ENCODE data around the gene HS3ST3B1. TPM values are rescaled to one million over a fixed set of nuclear protein-coding genes. Genes with fewer than 3 reads are reported as not detected.

Gene HS3ST3B1
- total RNA-seq, 2 donors from 2014 or later, result 0.78 to 2.8 TPM

GRCh38 chr17:14372905-14373613 lies 72.2 kb downstream of the HS3ST3B1 start:
- Histone ChIP-seq H3K4me3 (no peak overlapping the region), H3K27ac (no peak overlapping the region), H3K36me3 (no peaks in the 10 kb centered on the region), H3K27me3 (no peaks in the 10 kb centered on the region), H3K9me3 (no peaks in the 10 kb centered on the region), H3K4me1 (no peaks in the 10 kb centered on the region)
- no peak for DNase-seq (ENCODE audit: low spot score)
- TF ChIP-seq CTCF (IDR thresholded peaks at IDR 0.05), result no peak

GRCh38 chr17:14373614-14374259 lies 72.9 kb downstream of the HS3ST3B1 start:
- H3K9me3 ChIP-seq, result no peaks in the 10 kb centered on the region
- no peak overlapping the region for H3K4me3 ChIP-seq
- no peaks in the 10 kb centered on the region for H3K27me3 ChIP-seq
- H3K36me3 ChIP-seq, result no peaks in the 10 kb centered on the region
- no peak for TF ChIP-seq CTCF (IDR thresholded peaks at IDR 0.05)
- DNase-seq (ENCODE audit: low spot score), result no peak
- H3K4me1 ChIP-seq, result no peaks in the 10 kb centered on the region
- H3K27ac ChIP-seq, result no peak overlapping the region

GRCh38 chr17:14374268-14374667 lies 73.4 kb downstream of the HS3ST3B1 start:
- Histone ChIP-seq H3K4me1 (no peaks in the 10 kb centered on the region), H3K9me3 (no peaks in the 10 kb centered on the region), H3K36me3 (no peaks in the 10 kb centered on the region), H3K27me3 (no peaks in the 10 kb centered on the region), H3K4me3 (no peak overlapping the region), H3K27ac (no peak overlapping the region)
- no peak for TF ChIP-seq CTCF (IDR thresholded peaks at IDR 0.05)
- DNase-seq (ENCODE audit: low spot score), result no peak

GRCh38 chr17:14376666-14377065 lies 75.8 kb downstream of the HS3ST3B1 start:
- Histone ChIP-seq H3K27me3 (no peaks in the 10 kb centered on the region), H3K4me1 (no peaks in the 10 kb centered on the region), H3K4me3 (no peak overlapping the region), H3K9me3 (no peaks in the 10 kb centered on the region), H3K36me3 (no peaks in the 10 kb centered on the region), H3K27ac (no peak overlapping the region)
- no peak for TF ChIP-seq CTCF (IDR thresholded peaks at IDR 0.05)
- DNase-seq (ENCODE audit: low spot score), result no peak

GRCh38 chr17:14381606-14382005 lies 80.7 kb downstream of the HS3ST3B1 start:
- TF ChIP-seq CTCF (IDR thresholded peaks at IDR 0.05), result no peak
- Histone ChIP-seq H3K27ac (no peak overlapping the region), H3K4me1 (no peaks in the 10 kb centered on the region), H3K36me3 (no peaks in the 10 kb centered on the region), H3K27me3 (no peaks in the 10 kb centered on the region), H3K9me3 (no peaks in the 10 kb centered on the region), H3K4me3 (no peak overlapping the region)
- no peak for DNase-seq (ENCODE audit: low spot score)
